Fibroblast of skin of back (primary cell): ENCODE results near the gene TMEM39A. TPM values are rescaled to one million over a fixed set of nuclear protein-coding genes. Genes with fewer than 3 reads are reported as not detected.

ENCODE experiments used
- DNase-seq: peaks from one replicate; pipeline ENCODE4 v3.0.0-alpha.2; 2013
- polyA plus RNA-seq, 2 experiments: library from polyadenylated mRNA; unstranded; fragments of 120-200 nt; gene quantifications; one replicate each; pipeline ENCODE4 v1.2.1, GENCODE V29; 2013; ENCODE audit not compliant: insufficient read length in 2 of 2

Gene TMEM39A, protein sequence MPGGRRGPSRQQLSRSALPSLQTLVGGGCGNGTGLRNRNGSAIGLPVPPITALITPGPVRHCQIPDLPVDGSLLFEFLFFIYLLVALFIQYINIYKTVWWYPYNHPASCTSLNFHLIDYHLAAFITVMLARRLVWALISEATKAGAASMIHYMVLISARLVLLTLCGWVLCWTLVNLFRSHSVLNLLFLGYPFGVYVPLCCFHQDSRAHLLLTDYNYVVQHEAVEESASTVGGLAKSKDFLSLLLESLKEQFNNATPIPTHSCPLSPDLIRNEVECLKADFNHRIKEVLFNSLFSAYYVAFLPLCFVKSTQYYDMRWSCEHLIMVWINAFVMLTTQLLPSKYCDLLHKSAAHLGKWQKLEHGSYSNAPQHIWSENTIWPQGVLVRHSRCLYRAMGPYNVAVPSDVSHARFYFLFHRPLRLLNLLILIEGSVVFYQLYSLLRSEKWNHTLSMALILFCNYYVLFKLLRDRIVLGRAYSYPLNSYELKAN
- 36.6 TPM for polyA plus RNA-seq (2013, experiment 1 of 2; ENCODE audit: insufficient read length)
- 36.8 TPM for polyA plus RNA-seq (2013, experiment 2 of 2; ENCODE audit: insufficient read length)

- peak; percentile 98 for DNase-seq
Measured at GRCh38 chr3:119463171-119464169, at the start of gene TMEM39A. Gene TMEM39A (minus strand): TSS chr3:119463615. CDS start chr3:119462074, 1,541 bp downstream.

DNA sequence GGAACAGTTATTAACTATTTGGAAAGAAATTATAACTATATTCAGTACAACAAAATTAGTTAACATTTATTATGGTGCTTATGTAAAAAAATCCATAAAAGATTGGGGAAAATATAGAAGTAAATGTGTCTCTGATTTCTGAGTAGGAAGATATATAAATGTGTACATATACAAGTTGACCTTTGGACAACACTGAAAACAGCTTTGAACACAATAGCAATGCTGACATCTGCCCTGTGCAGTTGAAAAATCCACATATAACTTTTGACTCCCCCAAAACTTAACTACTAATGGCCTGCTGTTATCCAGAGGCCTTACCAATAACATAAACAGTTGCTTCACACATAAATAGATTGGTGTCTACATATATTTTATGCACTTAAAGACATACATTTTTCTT, 47.3 kb upstream of the TMEM39A start:
- DNase-seq = no peak

DNA sequence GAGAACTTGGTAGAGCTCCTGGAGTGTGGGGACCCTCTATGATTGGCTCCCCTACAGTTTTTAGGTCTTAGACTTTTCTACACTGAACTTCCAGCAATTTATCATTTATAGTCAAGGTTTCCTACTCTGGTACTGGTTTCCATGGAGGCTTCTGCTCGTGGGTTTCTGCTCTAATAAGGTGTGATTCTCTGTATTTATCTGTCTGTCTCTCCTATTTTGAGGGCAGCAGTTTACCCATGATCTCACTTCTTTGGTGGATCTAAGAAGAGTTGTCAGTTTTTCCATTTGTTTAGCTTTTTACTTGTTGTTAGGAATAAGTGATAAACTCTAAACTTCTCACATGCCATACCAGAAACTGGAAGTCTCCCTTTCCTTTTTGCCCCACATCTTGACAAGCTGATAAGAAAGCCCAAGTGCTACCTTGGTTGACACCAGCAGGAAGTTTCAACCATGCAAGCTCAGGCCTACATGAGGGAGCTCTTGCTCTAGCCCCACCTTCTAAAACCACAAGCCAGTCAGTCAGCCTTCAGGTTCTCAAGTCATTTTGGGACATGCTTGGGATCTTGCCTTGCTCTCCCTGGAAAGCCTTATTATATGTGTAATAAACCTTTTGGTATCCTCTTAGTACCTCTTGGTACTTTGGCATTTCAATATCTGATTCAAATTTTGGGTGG, 44.9 kb upstream of the TMEM39A start:
- DNase-seq = no peak

DNA sequence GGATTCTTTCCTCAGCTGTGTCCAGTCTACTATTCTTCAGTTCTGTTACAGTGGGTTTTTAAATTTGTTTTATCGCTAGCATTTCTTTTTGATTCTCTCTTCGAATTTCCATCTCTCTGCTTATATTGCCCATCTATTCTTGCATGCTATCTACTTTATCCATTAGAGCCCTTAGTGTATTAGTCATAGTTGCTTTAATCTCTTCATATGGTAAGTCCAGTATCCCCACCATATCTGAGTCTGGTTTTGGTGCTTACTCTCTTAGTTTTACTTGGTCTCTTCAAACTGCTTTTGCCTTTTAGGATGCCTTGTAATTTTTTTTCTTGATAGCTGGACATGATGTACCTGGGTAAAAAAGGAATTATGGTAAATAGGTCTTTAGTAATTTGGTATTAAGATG, 44.0 kb upstream of the TMEM39A start:
- no peak for DNase-seq

DNA sequence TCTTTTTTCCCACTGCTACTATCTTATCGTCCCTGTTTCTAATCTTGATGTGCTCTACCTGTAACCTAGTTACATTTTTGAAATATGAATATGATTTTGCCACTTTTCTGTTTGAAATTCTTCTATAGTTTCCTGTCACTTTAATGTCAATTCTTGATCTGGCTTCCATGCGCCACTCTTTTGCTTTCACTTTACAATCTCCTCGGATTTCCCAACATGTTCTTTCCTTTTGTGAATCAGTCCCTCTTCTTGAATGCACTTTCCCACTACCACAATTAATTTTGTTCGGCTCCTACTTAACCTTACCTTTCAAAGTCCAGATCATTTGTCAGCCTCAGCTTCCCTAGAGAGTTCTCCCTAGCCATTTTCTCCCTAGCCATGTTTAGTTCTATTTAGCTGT, 43.2 kb upstream of the TMEM39A start:
- no peak for DNase-seq

- DNase-seq = no peak
Measured at GRCh38 chr3:119500901-119501300, 37.5 kb upstream of the TMEM39A start.

- DNase-seq = no peak
Measured at GRCh38 chr3:119500265-119500664, 36.9 kb upstream of the TMEM39A start.

- DNase-seq = peak; percentile 97
Measured at GRCh38 chr3:119498186-119499011, 35.0 kb upstream of the TMEM39A start, which contains the start of gene TIMMDC1. Gene TIMMDC1 (plus strand): TSS chr3:119498547. CDS start chr3:119498734, 187 bp downstream.

- peak; percentile 7 for DNase-seq
Measured at GRCh38 chr3:119497820-119498185, 34.4 kb upstream of the TMEM39A start.

- no peak for DNase-seq
Measured at GRCh38 chr3:119494597-119494996, 31.2 kb upstream of the TMEM39A start.

- DNase-seq = no peak
Measured at GRCh38 chr3:119492810-119493209, 29.4 kb upstream of the TMEM39A start.

DNA sequence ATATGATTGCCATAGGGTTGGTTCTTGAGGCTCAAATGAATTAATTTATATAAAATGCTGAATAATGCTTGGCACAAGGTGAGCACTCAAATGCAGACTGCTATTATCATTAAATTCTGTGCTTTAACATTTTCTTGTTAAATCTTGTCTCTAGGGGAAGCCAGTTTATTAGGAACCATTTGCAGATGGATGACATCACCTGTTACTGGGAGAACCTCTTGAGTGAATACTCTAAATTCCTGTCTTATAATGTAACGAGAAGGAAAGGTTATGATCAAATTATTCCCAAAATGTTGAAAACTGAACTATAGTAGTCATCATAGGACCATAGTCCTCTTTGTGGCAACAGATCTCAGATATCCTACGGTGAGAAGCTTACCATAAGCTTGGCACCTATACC, 28.7 kb upstream of the TMEM39A start:
- no peak for DNase-seq

DNA sequence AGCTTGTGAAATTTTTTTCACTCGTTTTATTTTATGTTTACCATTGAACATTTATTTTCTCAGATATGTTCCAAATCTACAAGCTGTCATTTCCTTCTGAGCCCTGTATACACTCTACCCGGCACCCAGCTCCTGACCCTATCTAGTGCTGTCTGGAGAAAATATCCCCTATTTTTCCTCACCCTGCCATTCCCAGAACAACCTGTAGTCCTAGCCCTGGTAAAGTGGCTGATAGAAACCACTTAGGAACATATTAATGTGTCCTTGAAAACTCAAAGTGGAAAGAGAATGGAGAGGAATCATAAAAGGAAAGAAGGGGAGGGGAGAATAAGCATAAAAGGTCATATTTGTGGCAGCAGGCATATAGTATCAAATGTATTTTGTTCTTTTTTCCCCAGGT, 26.7 kb upstream of the TMEM39A start:
- no peak for DNase-seq

DNA sequence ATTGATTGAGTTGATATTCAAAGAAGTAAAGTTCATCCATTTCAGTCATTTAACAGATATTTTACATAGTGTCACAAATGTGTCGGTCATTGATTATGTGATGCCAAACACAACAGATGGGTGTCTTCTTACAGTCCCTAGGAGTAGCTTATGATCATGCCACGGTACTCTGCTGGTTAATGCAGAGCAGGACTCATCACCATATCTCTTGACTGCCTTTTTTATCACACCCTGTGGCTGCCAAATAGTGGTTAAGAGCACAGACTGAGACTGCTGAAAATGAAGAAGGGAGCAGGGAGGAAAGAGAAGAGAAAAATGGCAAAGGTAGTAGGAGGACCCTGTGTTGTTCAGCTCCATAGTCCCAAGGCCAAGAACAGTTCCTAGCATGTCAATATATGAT, 22.1 kb upstream of the TMEM39A start:
- no peak for DNase-seq

- no peak for DNase-seq
Measured at GRCh38 chr3:119483101-119483500, 19.7 kb upstream of the TMEM39A start.

DNA sequence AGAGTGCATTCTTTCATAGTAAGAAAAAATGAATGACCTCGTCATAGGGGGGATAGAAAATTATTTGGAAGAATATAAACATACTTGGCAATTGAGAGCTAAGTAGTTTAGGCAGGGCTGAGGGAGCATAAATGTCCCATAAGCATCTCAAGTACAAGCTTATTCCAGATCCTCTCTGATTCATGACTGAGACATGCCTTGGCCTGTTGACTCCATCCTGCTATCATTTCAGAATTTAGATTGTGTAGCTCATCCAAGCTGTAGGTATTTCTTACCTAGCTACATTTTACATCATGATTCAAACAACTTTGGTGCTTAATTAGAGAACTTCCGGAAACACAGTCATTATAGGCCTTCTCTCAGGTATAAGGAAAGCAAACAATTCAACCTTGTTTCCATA, 17.7 kb upstream of the TMEM39A start:
- DNase-seq = no peak

DNA sequence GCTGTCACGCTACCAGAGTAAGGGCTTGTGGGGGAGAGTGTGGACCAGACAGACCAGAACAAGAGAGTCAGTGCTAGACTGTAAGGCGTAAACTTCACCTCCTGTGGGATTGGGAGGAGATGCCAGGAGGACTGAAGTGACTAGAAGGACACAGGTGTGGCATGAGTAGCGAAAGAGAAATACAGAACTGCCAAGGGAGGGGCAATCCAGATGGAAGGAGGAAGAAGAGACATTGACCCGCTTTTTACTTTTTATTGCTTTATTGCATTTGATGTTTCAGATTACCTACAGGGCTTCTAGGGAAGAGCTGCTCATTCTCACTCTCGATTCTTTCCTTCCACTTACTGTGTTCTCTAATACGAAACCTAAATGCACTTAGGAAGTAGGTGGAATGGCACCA, 7.5 kb upstream of the TMEM39A start:
- no peak for DNase-seq

- peak; percentile 19 for DNase-seq
Measured at GRCh38 chr3:119469418-119470189, 6.2 kb upstream of the TMEM39A start.

GRCh38 chr3:119468041-119468440, 4.6 kb upstream of the TMEM39A start:
- DNase-seq = no peak

DNA sequence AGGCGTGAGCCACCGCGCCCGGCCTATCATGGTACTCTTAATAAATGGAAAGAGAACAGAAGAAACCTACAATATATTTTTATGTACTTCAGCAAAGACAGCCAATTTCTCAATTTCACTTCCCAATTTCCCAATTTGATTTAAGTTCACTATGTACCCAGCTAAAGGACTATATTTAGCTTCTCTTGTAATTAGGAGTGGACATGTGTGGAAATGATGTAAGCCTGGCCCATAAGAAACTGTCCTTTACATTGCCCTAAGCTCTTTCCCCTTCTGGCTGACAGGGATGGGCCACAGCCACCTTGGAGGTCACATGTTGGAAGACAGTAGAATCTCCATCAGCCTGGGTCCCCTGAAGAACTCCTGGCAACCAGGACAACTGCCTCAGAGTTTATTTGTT, 6.2 kb downstream of the TMEM39A start:
- no peak for DNase-seq

DNA sequence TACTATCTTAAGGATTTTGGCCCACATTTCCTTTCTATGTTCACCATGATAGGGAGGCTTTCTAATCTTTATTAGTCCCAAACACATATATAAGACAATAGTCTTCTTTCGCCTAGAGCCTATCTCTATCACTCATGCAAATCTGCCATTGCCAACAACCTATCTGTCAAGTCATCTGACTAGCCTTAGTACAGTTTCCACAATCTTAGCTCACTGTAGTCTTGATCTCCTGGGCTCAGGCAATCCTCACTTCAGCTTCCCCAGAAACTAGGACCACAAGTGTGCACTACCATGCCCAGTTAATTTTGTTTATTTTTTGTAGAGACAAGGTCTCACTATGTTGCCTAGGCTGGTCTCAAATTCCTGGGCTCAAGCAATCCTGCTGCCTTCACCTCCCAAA, 6.9 kb downstream of the TMEM39A start:
- no peak for DNase-seq
